ENCODE data around the gene AIFM1.

Gene AIFM1

DNA sequence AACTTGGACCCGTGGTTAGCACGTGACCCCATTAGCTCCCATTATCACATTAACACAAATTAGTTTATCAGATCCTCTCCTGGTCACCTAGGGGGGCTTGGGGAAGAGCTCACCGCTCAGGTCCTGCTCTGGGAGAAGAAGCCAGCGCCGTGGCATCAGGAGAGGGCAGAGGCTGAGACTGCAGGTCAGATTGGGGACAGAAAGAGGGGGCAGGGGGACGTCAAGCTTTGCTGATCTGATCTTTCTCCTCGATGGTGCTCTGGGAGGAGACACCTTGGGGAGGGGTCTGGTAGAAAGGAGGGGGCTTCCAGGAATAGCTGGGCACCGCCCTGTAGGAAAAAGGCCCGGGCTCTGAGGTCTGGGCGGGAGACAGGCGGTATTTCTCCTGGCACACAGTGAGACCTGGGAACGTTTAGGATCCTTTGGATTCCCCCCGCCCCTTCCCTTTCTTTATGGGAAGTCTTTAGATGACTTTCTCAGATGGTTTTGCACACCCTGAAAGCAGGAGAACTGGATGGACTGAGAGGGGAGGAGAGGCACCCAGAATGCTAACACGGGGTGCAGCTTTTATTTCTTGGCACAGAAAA, 46.2 kb downstream of the AIFM1 start:
- no peak for DNase-seq (ENCODE audit: low read depth)

DNA sequence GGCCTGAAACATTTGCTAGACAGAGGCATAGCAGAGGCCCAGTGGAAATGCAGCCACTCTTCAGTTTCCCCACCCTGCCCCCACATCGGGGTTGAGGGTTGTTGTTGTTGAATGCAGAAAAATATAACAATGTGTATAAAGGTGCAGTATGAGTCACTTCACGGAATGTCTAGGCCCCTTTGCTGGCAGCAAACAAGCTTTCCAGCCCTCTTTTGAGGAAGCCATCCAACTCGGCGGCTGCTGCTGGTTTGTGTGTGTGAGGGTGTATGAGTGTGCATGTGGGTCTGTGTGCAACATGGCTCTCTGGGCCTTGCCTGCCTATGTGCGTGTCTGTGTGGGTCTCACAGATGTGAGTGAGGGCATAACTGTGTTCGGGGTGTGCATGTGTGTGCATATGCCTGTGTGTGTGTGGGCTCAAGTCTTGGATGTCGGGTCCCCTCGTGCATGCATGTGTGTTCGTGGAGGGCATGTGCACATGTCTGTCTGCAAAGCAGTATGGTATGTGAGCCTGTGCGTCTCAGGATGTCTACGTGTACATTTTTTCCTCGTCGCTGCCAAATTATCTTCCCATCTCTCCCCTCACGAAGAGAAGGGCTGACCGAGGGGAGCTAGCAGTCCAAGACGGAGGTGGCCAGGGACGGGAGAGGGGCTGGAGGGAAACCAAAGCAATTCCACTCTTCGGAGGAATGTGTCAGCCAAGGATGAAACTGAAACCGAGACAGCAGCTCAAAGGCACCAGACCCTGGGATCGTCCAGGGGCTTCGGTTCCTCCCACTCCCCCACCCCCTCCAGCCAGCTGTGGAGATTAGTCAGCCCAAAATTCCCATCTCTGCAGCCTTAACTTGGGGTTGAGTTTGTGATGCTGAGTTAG, 47.0 kb downstream of the AIFM1 start:
- peak; percentile 32 for DNase-seq (ENCODE audit: low read depth)

DNA sequence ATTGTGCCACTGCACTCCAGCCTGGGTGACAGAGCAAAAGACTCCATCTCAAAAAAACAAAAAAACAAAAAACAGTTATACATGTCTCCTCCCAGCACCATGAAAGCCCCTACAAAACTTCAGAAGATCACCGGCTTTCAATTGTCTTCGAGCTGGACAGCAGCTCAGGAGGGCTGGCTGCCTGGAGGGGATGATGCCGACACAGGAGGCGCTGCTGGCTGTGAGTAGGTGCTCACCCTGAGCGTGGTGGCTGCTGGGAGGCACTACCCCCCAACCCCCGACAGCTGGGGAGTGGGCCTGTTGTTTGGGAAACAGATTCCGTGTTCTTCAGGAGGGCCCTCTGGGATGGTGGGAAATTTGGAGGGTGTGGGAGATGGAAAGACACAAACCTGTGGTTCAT, 48.5 kb downstream of the AIFM1 start:
- DNase-seq (ENCODE audit: low read depth): no peak

DNA sequence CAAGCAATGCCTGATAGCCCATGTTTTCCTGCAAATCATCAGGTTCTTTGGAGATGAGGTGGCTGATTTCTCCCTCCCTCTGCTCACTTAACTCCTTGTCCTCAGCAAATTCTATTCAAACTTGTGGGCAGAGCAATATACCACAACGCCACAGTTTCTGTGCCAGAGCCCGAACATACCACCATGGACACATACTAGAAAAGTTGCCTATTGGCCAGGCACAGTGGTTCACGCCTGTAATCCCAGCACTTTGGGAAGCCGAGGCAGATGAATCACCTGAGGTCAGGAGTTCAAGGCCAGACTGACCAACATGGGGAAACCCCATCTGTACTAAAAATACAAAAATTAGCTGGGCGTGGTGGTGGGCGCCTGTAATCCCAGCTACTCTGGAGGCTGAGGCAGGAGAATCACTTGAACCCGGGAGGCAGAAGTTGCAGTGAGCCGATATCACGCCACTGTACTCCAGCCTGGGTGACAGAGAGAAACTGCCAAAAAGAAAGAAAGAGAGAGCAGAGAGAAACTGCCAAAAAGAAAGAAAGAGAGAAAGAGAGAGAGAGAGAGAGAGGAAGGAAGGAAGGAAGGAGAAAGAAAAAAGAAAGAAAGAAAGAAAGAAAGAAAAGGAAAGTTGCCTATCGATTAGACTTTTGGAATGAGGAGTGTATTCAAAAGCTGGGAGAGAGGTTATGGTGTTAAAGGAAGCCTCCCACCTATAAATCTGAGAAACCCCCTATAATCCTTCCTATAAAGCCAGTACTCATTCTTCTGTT, 50.3 kb downstream of the AIFM1 start:
- peak; percentile 55 for DNase-seq (ENCODE audit: low read depth)

DNA sequence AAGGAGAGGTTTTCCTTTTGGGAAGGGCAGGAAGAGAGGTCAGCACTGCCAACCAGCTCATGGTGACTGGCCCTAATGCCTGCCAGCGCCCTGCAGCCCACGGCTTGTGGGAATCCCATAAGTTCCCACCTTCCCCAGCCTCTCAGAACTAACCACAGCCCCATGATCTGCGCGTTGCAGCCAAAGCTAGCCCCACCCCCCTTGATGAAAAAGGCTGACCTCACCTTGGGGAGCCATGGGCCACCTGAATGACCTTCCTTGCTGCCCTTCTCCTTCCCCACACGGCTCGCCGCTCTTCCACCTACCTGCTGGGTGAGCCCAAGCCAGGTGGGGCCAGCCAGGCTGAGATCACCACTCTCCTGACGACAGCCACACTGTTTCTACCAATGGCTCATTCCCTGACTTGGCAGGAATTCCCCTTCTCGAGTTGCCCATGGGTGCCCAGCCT, 51.5 kb downstream of the AIFM1 start:
- no peak for DNase-seq (ENCODE audit: low read depth)

DNA sequence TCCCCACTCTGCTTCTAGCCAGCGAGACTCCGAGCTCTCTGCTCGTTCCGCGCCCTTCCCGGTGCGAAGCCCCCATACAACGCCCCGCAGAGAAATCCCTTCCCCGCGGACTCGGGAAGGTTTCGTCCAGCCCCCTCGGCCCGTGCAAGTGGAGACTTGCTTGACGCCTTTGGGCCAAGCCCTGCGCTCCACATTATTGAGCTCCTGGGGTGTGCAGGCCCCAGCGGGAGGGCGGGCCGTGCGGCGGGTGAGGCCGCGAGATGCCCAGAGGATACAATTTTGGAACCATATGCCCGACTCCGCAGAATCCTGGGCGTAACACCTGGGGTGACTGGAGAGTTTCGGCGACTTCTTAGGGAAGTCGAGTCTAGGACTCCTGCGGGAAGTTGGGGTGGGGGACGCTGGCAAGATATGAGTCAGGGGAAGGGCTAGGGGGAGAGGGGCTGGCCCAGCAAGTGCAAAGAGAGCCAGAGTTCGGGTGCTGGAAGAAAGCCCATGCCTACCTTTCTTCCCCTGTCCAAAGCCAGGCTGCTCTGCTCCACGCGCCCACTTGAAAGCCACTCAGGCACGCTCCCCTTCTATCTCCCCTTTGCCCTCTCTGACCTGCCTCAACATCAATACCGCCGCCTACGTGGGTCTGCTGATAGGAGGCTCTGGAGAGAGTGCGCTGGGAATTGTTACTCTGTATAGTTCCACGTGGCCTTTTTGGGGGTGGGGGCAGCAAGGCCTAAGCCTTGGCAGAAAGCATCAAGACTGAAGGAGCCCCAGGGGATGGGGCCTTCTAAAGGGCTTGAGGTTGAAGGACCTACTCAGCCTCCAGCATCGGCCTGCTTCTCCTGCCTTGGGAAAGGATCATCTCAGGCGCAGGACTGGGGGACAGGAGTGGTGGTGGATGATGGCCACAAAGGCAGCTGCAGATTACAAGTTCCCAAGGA, 54.2 kb downstream of the AIFM1 start:
- DNase-seq (ENCODE audit: low read depth): no peak

DNA sequence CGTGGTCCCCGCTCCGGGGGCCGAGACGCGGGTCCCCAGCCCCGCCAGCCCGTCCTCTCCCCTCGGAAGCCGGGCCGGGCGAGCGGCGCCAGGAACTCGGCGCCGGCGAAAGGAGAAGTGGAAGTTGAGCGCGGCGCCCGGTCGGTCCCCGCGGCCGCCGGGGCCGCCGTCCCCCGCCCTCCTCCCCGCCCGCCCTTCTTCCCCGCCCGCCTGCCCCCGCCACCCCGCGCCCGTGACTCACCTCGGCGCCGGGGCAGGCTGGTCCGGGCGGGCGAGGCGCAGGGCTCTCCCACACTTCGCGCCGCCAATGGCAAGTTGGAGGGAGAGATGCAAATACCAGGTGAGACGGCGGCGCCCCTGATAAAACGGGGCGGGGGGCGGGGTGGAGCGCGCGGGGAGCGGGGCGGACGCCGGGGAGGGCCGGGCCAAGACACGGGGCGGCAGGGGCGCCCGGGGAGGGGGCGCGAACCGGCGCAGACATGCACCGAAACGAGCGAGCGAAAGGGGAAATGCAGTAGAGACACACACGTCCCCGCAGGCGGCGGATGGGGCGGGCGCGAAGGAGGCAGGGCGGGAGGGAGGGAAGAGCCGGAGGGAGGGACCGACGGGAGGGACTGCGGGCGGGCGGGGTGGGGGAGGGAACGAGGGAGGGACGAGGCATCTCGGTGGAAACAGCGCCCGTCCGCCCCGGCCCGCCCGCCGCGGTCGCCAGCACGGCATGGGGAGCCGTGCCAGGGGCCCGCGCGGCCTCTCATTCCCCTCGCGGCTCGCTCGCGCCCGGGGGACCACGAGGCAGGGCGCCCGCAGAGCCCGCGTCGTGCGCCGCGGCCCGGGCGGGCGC, 55.0 kb downstream of the AIFM1 start, which contains the start of gene ELF4:
Gene ELF4, minus strand, starts transcription at position 119 of the 841 bp plus-strand sequence. CDS start 29,167 bp downstream, outside the sequence.
- no peak for DNase-seq (ENCODE audit: low read depth)

DNA sequence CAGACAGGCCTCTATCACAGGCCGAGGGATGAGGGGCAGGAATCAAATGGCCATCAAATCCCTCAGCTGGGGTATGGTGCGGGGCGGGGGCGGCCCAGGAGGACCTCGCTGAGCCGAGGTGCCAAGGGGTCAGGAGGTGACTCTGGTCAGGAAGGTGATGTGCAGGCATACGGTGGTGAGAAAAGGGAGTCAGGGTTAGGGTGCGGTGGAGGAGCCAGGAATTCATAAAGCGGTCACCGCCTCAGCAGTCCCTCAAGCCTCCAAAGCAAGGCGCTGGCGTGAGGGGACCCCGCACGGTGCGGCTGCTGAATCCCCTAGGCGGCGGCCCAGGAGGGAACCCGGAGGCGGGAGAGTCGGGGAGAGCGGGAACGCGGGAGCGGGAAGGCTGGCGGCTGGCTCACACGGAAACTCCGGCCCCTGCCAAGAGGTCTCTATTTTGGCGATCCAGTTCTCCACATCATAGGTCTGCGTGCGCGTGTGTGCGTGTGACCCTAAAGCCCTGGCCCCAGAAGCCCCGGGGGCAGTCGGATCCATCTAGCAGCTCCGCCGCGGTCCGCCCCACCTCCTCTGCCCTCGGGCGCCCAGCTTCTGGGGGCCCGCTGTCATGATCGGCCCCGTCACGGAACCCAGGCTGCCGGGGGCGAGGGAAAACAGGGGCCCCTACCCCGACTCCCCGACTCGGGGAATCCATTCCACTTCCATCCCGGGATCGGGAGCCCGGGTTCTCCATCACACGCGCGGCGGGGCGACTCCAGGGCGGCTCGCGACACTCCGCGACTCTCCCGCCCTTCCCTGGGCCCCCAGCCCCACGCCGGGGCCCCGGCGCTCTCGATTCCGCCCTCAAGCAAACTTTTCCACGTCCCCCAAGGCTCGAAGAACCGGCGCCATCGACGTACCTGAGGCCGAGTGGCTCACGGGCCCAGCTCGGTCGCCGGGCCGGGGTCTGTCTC, 55.9 kb downstream of the AIFM1 start:
- DNase-seq (ENCODE audit: low read depth): no peak

DNA sequence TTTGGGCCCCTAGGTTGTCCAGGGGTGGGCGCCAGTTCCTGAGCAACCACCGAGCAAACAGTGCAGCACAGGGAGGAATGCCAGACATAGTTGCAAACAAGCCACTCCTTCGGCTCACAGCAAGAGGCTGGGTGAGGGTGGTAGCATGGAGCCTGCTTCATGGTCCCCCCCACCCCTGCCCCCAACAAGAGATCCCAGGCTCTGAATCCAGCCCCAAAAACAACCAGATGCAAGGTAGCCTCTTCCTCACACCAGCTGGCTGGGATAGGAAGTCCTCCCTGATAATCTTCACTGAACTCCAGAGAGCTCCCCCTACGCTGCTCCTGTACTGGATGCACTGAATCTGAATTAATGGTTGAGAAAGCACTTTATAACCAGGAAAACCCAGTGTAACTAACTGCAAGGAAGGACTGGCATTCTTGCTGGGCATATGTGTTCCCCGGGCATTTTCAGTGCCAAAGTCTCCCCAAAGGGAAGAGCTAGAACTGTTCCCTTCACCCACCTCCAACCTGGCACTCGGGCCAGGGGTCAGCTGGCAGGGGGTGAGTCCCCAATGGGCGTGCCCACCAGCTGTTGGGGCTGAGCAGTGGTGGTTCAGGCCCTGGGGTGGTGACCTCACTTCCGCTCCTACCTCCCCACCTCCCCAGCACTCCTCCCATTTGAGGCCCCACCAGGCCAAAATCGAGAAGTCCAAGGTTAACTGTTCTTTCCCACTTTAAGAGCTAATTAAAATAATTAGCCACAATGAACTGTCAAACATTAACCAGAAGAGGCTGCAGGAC, 56.8 kb downstream of the AIFM1 start:
- no peak for DNase-seq (ENCODE audit: low read depth)

DNA sequence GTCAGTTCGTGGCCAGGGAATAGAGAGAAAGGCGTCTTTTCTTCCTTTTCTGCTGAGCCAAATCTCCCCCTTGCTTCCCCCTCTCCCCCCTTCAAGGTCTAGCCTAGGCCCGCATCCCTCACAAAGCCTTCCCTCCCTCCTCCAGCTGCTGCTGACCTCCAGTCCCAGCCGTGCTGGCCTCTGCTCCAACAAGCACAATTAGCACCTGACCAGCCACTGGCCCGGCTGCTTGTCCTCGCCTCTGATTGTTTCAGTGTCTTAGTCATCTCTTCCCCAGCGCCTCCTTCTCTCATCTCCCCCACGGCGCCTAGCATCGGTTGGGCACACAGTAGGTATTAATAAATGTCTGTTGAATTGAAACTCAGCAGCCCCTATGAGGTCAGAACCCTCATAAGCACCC, 59.6 kb downstream of the AIFM1 start:
- no peak for DNase-seq (ENCODE audit: low read depth)

DNA sequence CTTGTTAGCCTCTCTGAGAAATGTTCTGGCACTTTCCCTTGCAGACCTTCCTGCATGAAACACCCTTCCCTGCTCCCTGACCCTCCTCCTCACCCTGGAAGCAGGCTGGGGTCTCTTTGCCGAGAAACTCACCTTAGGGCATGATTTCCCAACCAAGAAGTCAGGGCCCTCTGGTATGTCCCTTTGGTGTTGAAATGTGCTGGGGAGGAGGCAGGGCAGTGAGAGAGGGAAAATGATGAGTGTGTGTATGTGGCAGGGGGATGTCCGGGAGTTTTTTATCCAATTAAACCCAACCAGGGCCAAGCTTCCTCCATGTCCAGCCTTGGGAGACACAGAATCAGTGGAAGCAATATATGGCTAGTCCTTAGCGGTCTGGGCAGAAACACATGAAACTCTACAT, 60.4 kb downstream of the AIFM1 start:
- no peak for DNase-seq (ENCODE audit: low read depth)

DNA sequence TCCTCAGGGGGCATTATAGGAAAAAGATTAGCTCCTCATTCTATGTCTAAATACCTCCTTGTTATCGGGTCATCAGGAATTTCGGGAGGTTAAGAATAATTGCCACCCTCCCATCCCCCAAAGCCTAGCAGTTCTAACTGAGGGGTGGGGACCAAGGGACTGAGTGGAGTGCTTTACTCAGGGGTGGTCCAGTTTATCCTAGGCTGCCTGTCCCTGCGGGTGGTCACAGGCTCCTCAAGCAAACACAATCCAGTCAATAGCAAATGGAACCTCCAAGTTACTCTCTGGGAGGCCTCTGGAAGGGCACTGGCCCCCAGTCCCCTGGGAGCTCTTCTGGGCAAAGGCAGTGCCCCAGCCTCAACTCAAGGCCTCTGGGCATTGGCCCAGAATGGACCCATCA, 62.0 kb downstream of the AIFM1 start:
- DNase-seq (ENCODE audit: low read depth): no peak

DNA sequence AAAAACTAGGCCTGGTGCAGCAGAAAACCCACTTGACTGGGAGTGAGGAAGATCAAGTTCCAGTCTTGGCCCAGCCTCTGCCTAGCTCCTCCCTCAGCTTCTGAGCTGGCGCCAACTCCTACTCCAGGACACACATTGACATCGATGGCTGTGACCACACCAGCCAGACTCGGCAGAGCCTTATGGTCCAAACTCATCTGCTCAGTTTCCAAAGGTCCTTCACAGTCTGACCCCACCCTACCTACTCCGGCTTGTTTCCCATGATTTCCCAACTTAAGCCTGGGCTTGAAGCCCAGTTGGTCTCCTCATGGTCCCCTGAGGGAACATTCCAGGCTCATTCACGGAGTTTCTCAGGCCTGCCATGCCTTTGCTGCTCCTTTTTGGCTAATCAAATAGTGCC, 65.5 kb downstream of the AIFM1 start:
- no peak for DNase-seq (ENCODE audit: low read depth)

DNA sequence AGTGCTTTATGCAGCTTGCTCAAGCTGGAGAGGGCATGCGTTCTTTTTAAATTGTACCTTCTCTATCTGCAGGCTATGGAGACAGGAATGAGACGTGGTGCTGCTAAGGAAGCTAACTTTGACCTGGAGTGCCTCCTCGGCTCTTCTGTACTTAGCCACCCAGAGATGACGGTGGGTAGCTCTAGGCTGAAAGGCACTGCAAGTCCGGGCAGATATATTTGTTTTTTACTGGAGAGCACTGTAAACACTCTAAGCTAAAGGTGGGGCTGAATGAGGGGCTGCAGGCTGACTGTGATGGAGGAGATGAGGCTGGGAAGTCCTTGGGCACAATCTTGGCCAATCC, 67.5 kb downstream of the AIFM1 start:
- no peak for DNase-seq (ENCODE audit: low read depth)

DNA sequence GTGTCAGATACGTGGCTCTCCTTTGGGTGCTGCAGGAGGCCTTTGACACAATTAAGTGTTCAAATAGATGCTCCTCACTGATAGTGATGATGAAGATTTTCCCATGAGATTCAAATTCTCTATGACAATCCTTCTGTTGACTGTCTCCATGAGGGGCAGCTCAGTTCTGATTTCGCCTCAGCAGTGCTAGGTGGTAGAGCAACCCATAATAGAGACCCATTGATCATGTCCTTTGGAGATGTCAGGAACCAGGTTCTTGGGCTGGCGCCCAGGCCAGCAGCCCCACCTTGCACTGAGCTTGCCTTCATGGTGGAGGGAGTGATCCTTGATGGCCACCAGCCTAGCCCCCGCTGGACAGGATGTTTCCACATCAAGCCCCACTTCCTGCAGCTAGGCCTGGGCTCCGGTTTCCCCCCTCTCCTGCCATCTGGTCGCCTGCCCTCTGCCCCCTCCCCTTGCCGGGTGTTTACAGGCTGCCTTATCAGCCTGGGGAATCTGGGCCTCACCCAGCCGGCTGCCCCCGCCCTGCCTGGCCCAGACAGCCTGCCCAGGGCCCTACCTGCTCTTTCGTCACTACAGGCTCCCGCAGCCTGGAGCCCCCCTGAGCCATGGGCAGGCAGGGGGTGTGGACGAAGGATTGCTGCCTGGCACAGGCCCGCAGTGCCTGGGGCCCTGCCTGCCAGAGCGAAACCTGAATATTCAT, 68.0 kb downstream of the AIFM1 start:
- no peak for DNase-seq (ENCODE audit: low read depth)

DNA sequence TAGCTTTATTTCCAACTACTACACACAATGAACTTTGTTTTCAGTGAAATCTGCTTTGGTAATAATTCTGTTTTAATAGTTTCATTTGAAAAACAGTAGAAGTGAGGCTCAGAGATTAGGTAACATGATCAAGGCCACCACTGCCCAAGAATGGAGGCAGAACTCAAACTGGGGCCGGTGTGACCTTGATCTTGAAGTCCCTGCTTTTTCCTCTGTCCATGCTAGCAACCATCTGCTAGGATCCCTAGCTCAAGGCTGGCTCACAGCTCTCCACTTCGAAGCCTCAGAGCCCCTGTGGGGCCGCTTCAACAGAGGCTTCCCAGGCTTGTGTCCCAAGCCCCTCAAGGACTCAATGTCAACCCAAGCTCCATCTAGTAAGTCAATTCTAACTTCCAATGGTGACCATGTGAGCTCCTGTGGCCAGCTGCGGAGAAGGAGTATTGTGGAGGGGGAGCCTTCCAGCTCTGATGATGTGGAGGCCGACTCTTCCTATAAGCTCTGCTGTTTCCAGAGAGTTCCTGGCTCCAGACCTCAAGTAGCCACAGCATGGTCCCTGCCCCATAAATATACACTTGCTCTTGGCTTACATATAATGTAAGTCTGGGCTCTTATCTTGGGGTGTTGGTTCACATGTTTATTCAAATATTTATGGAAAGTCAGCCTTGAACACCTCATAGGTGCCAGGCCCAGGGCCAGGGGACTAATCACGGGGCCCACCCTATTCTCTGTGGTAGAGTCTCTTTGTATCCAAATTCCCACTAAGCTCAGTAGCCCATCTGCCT, 70.2 kb downstream of the AIFM1 start:
- no peak for DNase-seq (ENCODE audit: low read depth)

DNA sequence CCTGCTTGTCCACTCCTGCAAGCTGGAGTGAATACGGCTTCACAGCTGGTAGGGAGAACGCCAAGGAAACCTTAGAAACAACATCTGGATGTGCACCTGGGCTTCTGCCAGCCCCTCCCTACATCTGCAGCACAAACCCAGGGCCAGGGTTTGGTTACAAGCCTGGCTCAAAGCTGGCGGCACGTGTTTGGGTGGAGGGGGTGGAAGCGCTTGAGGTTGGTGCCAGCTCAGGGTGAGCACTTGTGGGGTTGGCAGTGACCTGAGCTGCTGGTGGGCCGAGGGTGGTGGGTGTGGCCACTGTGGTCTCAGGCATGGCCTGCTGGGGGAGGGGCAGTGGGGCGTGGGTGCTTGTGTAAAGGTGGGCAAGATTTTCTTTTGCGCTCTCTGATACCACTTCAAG, 70.9 kb downstream of the AIFM1 start:
- no peak for DNase-seq (ENCODE audit: low read depth)

All from non-pigmented ciliary epithelial cell (primary cell).